Loucy (cell line): ENCODE measurements around the gene DENND2C.

Source experiments
- H2AFZ ChIP-seq: fragments of 200-600 bp; sonication (generic); 2 replicates; pipeline ENCODE4 v1.6.0; 2016; ENCODE audit warnings: antibody characterized with exemption, mild to moderate bottlenecking, low read length, moderate library complexity
- H3F3A ChIP-seq: fragments of 200-600 bp; 2 replicates; pipeline ENCODE4 v1.6.0; 2016; ENCODE audit warnings: antibody characterized with exemption, low read depth, mild to moderate bottlenecking
- H3K27me3 ChIP-seq: fragments of 200-600 bp; sonication (generic); 2 replicates; pipeline ENCODE4 v1.6.1; 2014; ENCODE audit warnings: low read length, mild to moderate bottlenecking; ENCODE audit not compliant: insufficient read depth, poor library complexity, severe bottlenecking
- H3K36me3 ChIP-seq: fragments of 200-600 bp; sonication (generic); 2 replicates; pipeline ENCODE4 v1.6.1; 2016; ENCODE audit warnings: low read length; ENCODE audit not compliant: insufficient read depth
- H3K4me1 ChIP-seq: fragments of 200-600 bp; sonication (generic); 2 replicates; pipeline ENCODE4 v1.5.1; 2014; ENCODE audit warnings: low read length, mild to moderate bottlenecking; ENCODE audit not compliant: insufficient read depth, poor library complexity, severe bottlenecking
- H3K4me2 ChIP-seq: fragments of 200-600 bp; sonication (generic); 2 replicates; pipeline ENCODE4 v1.6.0; 2014; ENCODE audit warnings: antibody characterized with exemption, low read length, low read depth, mild to moderate bottlenecking; ENCODE audit not compliant: poor library complexity, severe bottlenecking
- H3K4me3 ChIP-seq: fragments of 200-600 bp; sonication (generic); 2 replicates; pipeline ENCODE4 v1.5.1; 2014; ENCODE audit warnings: low read length, mild to moderate bottlenecking, mixed read lengths; ENCODE audit not compliant: poor library complexity, severe bottlenecking
- H3K79me2 ChIP-seq: fragments of 200-600 bp; sonication (generic); 2 replicates; pipeline ENCODE4 v1.6.1; 2014; ENCODE audit warnings: low read length; ENCODE audit not compliant: insufficient read depth
- H3K9ac ChIP-seq: fragments of 200-600 bp; sonication (generic); 2 replicates; pipeline ENCODE4 v1.6.0; 2014; ENCODE audit warnings: mild to moderate bottlenecking, low read depth, low read length, moderate library complexity; ENCODE audit not compliant: poor library complexity, severe bottlenecking
- H3K9me2 ChIP-seq: fragments of 200-600 bp; sonication (generic); replicated peaks from 2 replicates; pipeline ENCODE4 v1.6.1; 2016; ENCODE audit warnings: low read depth, low read length, mixed read lengths
- H3K9me3 ChIP-seq: fragments of 200-600 bp; sonication (generic); 2 replicates; pipeline ENCODE4 v1.6.1; 2014; ENCODE audit warnings: mild to moderate bottlenecking, antibody characterized with exemption, low read length, low read depth; ENCODE audit not compliant: insufficient read depth
- H4K20me1 ChIP-seq: fragments of 200-600 bp; sonication (generic); 2 replicates; pipeline ENCODE4 v1.6.0; 2014; ENCODE audit warnings: antibody characterized with exemption, low read length, mild to moderate bottlenecking; ENCODE audit not compliant: insufficient read depth, poor library complexity, severe bottlenecking
- EZH2phosphoT487 ChIP-seq: fragments of 200-600 bp; IDR thresholded peaks from 2 replicates; pipeline ENCODE4 v1.6.1; 2018; ENCODE audit warnings: antibody characterized with exemption, mild to moderate bottlenecking, moderate library complexity, borderline replicate concordance
- TF ChIP-seq, protein P1 (sequence below): fragments of 200-600 bp; sonication (generic); conservative IDR thresholded peaks from 2 replicates; pipeline ENCODE4 v1.5.1; 2014; ENCODE audit warnings: mild to moderate bottlenecking, antibody characterized with exemption, low read length

Gene DENND2C

GRCh38 chr1:114588196-114588689 lies 81.6 kb downstream of the DENND2C start:
- Histone ChIP-seq H3K9me2 (no peaks in the 10 kb centered on the region), H3K9ac (no peak overlapping the region), H4K20me1 (no peaks in the 10 kb centered on the region), H3K79me2 (no peaks in the 10 kb centered on the region), H3F3A (no peaks in the 10 kb centered on the region), H3K27me3 (peaks cover 82% of the 10 kb centered on the region), H3K9me3 (no peaks in the 10 kb centered on the region), H3K4me2 (no peak overlapping the region), H3K4me1 (no peaks in the 10 kb centered on the region), H3K36me3 (no peaks in the 10 kb centered on the region), H3K4me3 (no peak overlapping the region), H2AFZ (no peak overlapping the region)
- TF ChIP-seq, protein P1, sequence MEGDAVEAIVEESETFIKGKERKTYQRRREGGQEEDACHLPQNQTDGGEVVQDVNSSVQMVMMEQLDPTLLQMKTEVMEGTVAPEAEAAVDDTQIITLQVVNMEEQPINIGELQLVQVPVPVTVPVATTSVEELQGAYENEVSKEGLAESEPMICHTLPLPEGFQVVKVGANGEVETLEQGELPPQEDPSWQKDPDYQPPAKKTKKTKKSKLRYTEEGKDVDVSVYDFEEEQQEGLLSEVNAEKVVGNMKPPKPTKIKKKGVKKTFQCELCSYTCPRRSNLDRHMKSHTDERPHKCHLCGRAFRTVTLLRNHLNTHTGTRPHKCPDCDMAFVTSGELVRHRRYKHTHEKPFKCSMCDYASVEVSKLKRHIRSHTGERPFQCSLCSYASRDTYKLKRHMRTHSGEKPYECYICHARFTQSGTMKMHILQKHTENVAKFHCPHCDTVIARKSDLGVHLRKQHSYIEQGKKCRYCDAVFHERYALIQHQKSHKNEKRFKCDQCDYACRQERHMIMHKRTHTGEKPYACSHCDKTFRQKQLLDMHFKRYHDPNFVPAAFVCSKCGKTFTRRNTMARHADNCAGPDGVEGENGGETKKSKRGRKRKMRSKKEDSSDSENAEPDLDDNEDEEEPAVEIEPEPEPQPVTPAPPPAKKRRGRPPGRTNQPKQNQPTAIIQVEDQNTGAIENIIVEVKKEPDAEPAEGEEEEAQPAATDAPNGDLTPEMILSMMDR, result no peak
- TF ChIP-seq EZH2phosphoT487, result no peak

DNA sequence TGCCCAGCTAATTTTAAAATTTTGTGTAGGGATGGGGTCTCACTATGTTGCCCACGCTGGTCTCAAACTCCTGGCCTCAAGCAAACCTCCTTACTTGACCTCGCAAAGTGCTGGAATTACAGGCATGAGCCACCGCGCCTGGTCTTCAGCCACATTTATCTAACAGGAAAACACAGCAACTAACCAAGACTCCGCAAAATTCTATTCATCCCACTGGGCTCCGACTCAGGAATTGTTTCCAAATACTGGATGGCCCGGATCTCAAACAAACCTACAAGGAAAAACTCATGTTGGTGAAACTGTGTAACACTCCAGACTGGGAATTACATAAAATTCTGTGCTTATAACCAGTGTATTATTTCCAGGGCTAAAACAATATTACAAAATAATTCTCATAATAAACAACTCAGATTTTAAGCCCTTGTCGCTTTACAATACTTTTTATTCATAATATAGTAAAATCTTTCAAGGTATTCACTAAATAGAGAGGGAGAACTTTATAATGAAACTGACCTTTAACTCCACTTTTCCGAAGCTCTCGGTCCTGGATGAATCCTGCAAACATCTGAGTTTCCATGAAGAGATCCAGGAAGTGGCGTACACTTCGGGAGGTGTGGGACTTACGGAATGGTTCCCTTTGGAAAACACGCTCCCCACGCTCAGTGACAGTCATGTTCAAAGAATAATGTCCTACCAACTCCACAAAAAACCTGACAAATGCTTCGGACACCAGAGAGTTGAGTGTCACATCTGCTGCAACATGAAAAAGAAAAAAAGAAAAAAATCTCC lies 82.5 kb downstream of the DENND2C start:
- H3K79me2 ChIP-seq, result no peaks in the 10 kb centered on the region
- no peaks in the 10 kb centered on the region for H3K9me2 ChIP-seq
- H4K20me1 ChIP-seq, result no peaks in the 10 kb centered on the region
- H3K27me3 ChIP-seq, result peaks cover 85% of the 10 kb centered on the region
- no peak overlapping the region for H2AFZ ChIP-seq
- H3K4me1 ChIP-seq, result peaks cover 2% of the 10 kb centered on the region
- no peak overlapping the region for H3K9ac ChIP-seq
- TF ChIP-seq, protein P1, result no peak
- no peak for TF ChIP-seq EZH2phosphoT487
- no peaks in the 10 kb centered on the region for H3K9me3 ChIP-seq
- H3K36me3 ChIP-seq, result no peaks in the 10 kb centered on the region
- no peak overlapping the region for H3K4me3 ChIP-seq
- H3K4me2 ChIP-seq, result no peak overlapping the region
- H3F3A ChIP-seq, result no peaks in the 10 kb centered on the region

DNA sequence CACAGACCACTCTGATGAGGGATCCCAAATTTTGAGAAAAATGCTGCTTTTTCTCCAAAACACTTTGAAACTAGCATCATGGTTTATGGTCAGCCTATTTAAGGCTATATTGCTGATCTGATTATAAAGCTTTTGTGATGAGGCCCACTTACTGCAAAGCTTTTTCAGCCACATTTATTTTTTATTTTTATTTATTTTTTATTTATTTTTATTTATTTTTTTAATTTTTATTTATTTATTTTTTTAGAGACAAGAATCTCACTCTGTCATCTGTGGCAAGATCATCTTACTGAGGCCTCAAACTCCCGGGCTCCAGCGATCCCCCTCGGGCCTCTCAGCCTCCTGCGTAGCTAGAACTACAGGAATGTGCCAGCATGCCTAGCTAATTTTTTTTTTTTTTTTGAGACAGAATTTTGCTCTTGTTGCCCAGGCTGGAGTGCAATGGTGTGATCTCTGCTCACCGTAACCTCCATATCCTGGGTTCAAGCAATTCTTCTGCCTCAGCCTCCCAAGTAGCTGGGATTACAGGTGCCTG lies 83.3 kb downstream of the DENND2C start:
- Histone ChIP-seq H3K4me2 (no peak overlapping the region), H3K4me3 (no peak overlapping the region), H3F3A (no peaks in the 10 kb centered on the region), H3K27me3 (peaks cover 88% of the 10 kb centered on the region), H3K79me2 (no peaks in the 10 kb centered on the region), H2AFZ (no peak overlapping the region), H3K36me3 (no peaks in the 10 kb centered on the region), H4K20me1 (no peaks in the 10 kb centered on the region), H3K9me3 (no peaks in the 10 kb centered on the region), H3K9me2 (no peaks in the 10 kb centered on the region), H3K4me1 (peaks cover 8% of the 10 kb centered on the region), H3K9ac (no peak overlapping the region)
- TF ChIP-seq, protein P1, result no peak
- no peak for TF ChIP-seq EZH2phosphoT487
